Urinary bladder (tissue), 2 donors: ENCODE measurements around the gene REP15. TPM values are rescaled to one million over a fixed set of nuclear protein-coding genes. Genes with fewer than 3 reads are reported as not detected.

Source experiments
- polyA plus RNA-seq: library from polyadenylated mRNA; stranded (reverse); fragments of 200-250 nt; gene quantifications from one replicate; pipeline ENCODE4 v1.2.3, GENCODE V29; 2013
- total RNA-seq: library from RNA; depleted of rRNA; stranded (reverse); fragments of >200 nt; gene quantifications from one replicate; pipeline ENCODE4 v1.2.3, GENCODE V29; 2014
- donor health status: healthy.

Gene REP15
- total and polyA plus RNA-seq, 2 donors, result 0.84 to 0.95 TPM

Other genes with a start within 250 kb of the REP15 start
- not detected for gene SMCO2, start 249.7 kb upstream of the REP15 start, total RNA-seq
- gene SMCO2, start 249.7 kb upstream of the REP15 start, polyA plus RNA-seq, result 0.10 TPM
- 119 TPM for gene PPFIBP1, start 172.2 kb upstream of the REP15 start, total RNA-seq
- 38.4 TPM for gene PPFIBP1, start 172.2 kb upstream of the REP15 start, polyA plus RNA-seq
- gene MRPS35, start 14.4 kb downstream of the REP15 start, total RNA-seq, result 83.5 TPM
- 40.9 TPM for gene MRPS35, start 14.4 kb downstream of the REP15 start, polyA plus RNA-seq
- 70.0 TPM for gene KLHL42, start 83.8 kb downstream of the REP15 start, total RNA-seq
- gene KLHL42, start 83.8 kb downstream of the REP15 start, polyA plus RNA-seq, result 39.5 TPM
- not detected for gene MANSC4, start 83.8 kb downstream of the REP15 start, total RNA-seq
- gene MANSC4, start 83.8 kb downstream of the REP15 start, polyA plus RNA-seq, result not detected